DMS 273 (cell line): ENCODE measurements around the gene CTIF.

ENCODE experiments used
- DNase-seq: peaks from one replicate; lab custom pipeline; 2025; ENCODE audit not compliant: unreplicated experiment; lab: John Stamatoyannopoulos, UW

Gene CTIF

GRCh38 chr18:48723016-48723415, 184.2 kb downstream of the CTIF start:
- DNase-seq: no peak

DNA sequence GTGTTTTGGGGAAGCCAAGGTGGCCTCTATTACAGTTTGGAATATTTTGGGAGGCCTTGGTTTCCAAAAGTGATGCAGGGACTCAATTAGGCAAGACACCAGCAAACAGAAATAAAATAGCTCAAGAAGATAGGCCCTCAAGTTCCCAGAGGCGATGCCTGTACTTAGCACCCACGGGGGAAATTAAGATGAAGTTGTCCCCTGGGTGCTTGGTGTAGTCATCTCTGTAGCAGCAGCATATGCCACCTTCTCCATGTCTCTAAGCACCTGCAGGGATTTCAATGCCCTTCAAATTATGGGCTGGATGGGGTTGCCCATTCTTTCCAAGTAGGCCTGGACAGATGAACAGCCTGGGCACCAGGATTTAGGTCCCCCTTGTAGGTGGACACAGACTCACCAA, 185.0 kb downstream of the CTIF start:
- no peak for DNase-seq

GRCh38 chr18:48724442-48724841, 185.6 kb downstream of the CTIF start:
- DNase-seq: no peak

DNA sequence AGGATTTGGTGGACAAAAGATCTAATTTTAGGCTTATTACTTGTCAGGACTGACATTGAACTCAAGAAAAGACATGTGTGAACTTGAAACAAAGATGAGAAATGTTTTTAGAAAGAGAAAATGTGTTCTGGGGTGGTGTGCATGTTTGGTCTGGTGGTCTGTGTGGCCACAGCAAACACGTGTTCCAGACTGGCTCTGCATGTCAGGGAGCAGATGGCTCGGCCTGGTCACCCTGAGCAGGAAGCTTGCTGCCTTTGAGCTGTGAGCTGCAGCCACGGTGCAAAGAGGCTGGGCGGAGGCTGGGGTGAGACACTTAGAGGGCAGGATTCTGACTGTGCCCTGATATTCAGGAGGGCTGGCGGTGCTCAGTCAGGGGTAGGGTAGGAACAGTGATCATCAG, 186.1 kb downstream of the CTIF start:
- DNase-seq: no peak

GRCh38 chr18:48725562-48725961, 186.7 kb downstream of the CTIF start:
- no peak for DNase-seq

DNA sequence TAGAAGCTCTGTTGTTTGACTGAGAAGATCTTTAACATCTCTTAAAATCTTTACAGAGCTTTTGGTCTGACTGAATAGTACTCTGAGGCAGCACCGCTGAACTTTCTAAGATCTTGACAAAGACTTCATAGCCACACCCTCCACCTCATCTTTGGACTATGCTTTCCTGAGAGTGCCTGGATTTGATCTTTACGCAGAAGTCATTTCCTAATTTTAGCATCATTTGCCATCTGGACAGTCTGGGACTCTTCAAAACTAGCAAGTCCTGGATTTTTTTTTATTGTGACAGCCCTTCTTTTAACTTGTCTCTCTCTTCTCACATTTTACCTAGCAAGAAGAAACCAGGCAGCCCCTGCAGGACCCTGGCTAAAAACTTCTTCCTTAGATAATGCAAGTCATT, 188.8 kb downstream of the CTIF start:
- no peak for DNase-seq

DNA sequence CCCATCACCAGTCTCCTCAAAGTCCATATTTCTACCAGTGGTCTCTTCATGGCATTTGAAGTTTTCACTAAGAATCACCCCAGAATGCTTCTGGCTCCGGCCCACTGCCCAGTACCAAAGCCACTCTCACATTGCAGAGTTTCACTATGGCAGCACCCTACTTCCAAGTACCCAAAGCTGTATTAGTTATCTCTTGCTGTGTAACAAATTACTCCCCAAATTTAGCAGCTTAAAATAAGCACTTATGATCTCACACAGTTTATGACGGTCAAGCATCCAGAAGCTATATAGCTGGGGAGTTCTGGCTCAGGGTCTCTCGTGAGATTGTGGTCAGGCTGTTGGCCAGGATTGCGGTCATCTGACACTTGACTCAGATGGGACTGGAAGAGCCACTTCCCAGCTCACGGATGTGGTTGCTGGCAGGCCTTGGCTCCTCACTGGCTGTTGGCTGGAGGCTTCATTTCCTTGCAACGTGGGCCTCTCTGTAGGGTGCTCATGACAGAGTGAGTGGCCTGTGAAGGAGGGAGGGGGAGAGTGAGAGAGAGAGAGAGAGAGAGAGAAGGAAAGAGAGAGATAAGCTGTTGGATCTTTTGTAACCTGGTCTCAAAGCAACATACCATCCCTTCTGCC, 189.5 kb downstream of the CTIF start:
- DNase-seq: no peak

DNA sequence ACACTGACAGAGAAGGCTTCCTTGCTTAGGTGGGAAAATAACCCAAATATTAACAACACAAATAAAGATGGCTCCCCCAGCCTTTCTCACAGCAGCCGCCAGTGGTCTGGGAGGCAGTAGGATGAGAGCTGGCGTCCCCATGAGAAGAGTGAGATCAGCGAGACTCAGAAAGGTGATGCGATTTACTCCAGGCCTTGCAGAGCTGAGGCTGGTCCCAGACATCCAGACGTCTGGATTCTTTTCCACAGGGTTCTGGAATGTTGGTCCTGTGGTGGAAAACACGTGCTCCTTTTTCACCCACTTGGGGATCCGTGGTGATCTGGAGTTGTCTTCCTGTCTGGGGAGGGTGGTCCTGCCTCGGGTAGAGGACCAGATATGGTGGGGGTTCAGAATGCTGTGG, 190.6 kb downstream of the CTIF start:
- no peak for DNase-seq

DNA sequence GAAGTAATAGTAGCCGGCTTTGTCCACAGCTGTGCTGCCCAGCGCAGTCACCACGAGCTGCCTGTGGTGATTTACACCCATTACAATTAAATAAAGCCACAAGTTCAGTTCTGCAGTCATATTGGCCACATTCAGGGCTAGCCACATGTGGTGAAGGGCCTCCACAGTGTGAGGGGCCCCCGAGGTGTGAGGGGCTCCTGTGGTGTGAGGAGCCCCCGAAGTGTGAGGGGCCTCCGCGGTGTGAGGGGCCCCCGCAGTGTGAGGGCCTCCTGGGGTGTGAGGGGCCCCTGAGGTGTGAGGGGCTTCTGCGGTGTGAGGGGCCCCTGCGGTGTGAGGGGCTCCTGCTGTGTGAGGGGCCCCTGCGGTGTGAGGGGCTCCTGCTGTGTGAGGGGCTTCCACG, 191.2 kb downstream of the CTIF start:
- no peak for DNase-seq

DNA sequence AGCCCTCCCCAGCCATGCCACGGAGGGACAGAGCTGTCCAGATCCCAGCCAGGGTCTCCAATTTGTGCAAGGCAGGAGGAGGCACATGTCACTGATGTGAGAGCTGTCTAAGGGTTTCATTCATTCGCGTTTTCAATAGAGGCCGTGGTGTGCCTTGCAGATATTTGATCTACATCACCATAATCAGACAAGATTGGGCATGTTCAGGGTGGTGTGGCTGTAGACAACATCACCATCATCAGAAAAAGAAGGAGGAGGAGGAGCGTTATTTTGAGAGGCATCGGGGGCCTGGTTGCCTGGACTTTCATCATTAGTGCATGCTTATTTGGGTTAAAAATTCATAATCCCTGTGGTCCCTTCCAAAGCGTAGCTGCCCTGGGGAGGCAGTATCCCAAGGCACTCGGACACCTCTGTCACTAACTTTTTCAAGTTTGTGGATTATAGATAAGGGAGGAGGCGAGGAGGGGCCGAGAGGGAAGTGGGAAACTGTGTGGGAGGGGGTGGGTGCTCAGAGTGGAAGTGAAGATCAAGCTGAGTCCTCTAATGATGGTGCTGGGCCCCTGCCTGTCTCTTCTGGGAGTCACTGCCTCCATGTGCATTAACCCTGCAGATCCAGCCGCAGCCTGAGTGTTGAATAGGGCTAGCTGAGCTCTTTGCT, 194.1 kb downstream of the CTIF start:
- peak; percentile 37 for DNase-seq

- no peak for DNase-seq
Observed at GRCh38 chr18:48733643-48734253, 194.9 kb downstream of the CTIF start.

- DNase-seq: no peak
Observed at GRCh38 chr18:48734460-48734859, 195.6 kb downstream of the CTIF start.

- DNase-seq: no peak
Observed at GRCh38 chr18:48735080-48735676, 196.3 kb downstream of the CTIF start.

DNA sequence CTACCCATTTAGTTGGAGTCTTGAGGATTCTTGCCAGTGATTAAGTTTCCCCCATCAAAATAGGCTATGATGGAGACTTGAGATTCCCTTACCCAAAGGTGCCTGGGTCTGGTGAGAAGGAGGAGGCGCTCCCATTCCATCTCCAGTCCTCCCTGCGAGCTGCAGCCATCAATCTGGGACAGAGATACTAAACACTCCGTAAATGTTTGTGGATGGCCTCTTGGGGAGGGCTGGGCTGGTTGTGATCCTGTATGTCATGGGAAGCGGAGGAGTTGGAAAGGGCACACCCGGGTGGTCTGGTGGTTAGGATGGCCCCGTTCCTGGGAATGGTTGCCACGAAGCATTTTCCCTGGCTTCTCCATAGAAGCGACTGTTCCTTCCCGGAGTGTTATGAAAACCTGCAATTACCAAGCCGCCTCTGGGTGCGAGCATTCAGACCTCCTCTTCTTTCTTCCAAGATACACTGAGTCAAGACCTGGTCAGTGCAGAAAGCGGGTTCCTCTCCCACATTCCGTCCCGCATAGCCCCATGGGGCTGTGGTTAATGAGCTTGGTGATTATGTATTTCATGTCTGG, 196.9 kb downstream of the CTIF start:
- DNase-seq: no peak

DNA sequence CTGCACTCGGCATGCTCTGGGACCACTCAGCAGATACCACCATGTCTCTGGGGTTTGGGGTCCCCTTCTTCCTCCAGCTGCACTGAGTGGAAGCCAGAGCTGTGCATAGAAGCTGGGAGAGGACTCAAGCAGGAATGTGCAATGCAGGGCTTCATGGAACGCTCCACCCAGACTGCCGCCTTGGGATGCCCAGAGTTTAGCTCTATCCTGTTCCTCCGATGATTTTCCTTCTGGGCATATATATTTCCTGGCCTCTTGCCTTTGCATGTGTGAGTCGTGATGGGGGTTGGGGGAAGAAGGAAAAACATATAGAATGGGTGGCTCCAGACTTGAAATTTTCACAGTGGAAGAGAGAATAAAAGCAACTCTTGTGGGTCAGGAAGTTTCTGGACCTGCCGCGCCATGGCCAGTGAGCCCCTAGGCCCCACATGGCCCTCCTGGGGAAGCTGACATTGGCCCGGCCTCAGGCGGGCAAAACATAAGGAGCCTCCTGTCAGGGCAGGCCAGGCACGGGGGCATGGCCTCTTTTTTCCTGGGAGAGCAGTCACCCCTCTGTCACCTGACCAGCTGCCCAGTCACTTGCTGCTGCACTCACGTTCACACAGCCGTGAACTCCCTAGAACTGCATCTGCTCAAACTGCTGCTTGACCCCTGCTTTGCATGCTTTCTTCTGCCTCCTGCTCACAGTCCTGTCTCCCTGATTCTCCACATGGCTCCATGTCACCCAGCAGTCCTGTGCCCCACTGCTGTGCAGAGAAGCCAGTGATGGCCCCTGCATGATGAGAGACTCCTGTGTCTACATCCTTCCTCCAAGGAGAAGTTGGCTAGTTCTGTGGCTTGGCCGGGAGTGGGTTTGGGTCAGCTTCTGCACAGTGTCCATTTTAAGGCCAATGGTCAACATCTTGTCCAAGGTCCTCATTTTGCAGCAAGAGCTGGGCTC, 197.8 kb downstream of the CTIF start:
- no peak for DNase-seq

GRCh38 chr18:48739266-48740067, 200.6 kb downstream of the CTIF start:
- no peak for DNase-seq

DNA sequence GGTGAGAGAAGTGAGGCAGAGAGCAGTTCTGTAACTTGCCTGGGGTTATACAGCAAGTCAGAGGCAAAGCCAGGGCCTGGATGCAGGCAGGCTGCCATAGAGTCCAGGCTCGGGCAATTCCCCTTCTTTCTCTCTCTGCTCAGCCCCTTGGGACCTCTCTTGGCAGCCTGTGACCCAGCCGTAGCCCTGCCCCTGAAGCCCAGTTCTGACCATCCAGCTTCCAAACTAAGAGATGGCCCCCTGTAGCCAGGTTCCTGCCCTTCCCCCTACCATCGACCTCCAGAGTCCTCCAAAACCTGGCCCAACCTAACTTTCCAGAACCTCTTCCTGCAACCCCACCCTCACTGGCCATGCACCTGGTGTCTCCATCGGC, 201.2 kb downstream of the CTIF start:
- no peak for DNase-seq

DNA sequence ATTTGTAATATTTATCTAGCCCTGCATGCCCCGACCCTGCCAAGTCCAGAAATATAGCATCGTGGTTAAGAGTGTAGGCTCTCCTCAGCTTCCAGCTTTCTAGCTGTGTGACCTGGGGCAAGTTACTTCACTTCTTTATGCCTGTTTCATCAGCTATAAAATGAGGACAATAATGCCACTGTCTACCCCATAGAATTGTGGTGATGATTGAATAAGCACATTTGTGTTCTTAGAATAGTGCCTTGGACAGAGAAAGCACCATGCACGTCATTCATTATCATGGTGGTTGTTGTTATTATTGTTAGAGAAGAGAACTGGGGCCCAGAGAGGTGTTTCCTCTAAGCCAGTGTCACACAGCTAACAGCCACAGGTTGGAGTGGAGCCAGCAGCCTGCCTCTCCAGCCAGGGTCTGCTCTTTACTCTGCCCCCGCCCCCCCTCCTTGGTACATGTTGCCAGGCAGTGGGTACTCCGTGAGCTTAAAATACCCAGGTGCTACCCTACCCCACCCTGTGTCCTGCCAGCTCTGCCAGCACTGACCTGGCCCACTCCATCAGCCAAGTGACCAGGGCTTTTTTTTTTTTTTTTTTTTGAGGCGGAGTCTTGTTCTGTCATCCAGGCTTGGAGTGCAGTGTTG, 202.1 kb downstream of the CTIF start:
- DNase-seq: no peak

DNA sequence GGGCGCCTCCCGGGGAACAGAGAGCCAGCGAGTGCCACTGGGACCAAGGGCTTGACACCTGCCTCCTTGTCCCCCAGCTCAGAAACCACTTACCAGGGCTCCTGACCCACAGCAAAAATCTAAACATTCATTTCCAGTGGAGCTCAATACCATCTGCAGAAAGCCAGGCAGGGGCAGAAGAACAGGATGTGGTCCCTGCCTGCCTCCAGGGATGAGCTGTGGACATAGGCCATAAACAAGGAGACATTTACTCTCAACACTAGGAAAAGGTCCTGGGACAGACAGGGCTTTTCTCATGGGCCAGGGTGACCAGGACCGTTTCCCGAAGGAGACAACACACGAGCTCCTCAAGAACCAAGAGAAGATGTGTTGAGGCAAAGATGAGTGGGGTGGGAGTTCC, 203.0 kb downstream of the CTIF start:
- DNase-seq: no peak

- DNase-seq: no peak
Observed at GRCh38 chr18:48742304-48742703, 203.5 kb downstream of the CTIF start.
